Stimulated activated CD8-positive, alpha-beta memory T cell treated with anti-CD3 and anti-CD28 coated beads, Interleukin-7, amount 100 ng/mL, for 1 hour (primary cell): ENCODE measurements around the gene EFL1.
"Not testable (repeated sequence)": the region's sequence is repeated elsewhere in the genome, so short reads cannot be mapped to it uniquely, and the experiment has no call there.

Source experiments
- DNase-seq, 2 donors: peaks; one replicate each; pipeline ENCODE4 v3.0.0-alpha.2; 2020; ENCODE audit warnings: low read depth in 2 of 2

The EFL1 gene

GRCh38 chr15:82262422-82263026 lies at the start of gene EFL1, which contains the start of gene SAXO2:
EFL1 (minus strand) TSS chr15:82262734; CDS start chr15:82261778, 956 bp downstream.
SAXO2 (plus strand) TSS chr15:82262818; CDS start chr15:82262880, 62 bp downstream.
- DNase-seq: peak; percentile 70 to 85

GRCh38 chr15:82311321-82311720 lies 48.8 kb upstream of the EFL1 start:
- DNase-seq: not testable (repeated sequence)

DNA sequence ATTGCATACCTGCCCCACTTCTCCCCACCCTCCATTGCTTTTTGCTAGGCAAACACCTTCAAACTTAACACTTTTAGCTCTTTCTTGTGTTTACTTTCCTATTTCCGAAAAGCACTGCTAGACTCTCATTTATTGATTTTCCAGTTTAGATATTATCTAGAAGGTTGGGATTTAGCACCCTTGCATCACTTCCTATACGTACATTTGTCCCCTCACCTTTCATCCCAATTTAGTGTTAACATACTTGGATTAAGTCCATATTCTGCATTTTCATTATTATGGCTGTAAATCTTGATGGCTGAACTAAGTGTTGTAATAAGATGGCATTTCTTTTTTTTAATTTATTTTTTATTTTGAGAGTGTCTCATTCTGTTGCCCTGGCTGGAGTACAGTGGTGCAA lies 47.3 kb upstream of the EFL1 start:
- no peak for DNase-seq

DNA sequence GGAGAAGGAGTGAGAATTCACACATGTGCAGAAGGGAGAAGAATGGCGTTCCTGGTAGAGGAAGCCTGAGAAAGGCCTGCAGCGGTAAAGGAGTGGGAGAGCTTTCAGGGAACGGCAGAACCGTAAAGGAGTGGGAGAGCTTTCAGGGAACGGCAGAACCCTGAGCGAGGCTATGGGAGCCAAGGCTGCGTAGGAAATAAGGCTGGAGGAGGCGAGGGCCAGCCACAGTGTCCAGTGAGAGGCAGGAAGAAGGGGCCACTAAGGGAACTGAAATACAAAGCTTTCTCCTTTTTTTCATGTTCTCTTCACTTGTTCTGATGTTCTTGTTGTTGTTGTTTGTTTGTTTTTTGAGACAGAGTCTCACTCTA lies 45.2 kb upstream of the EFL1 start:
- DNase-seq: no peak

- no peak for DNase-seq
Measured at GRCh38 chr15:82306791-82307713, 44.5 kb upstream of the EFL1 start.

DNA sequence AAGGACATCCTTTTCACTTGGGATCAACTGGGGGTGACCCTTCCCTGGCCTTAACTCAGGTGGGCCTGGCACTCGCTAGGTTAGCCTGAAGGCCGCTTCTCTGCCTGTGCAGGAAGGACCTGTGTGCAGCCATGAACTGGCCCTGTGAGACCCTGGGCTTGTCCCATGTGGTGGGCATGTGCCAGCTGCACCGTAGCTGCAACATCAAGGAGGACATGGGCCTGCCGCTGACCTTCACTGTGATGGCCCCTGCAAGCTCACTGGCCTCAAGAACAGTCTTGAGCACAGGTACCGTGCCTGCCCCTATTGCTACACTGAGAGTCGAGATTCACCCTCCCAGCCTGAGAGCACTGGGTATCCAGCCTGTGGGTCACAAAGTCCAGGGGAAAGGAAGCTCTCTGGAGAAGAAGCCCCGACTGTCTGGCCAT lies 43.1 kb upstream of the EFL1 start:
- no peak for DNase-seq

GRCh38 chr15:82304778-82305090 lies 42.2 kb upstream of the EFL1 start:
- no peak for DNase-seq

- no peak for DNase-seq
Measured at GRCh38 chr15:82303956-82304777, 41.6 kb upstream of the EFL1 start.

DNA sequence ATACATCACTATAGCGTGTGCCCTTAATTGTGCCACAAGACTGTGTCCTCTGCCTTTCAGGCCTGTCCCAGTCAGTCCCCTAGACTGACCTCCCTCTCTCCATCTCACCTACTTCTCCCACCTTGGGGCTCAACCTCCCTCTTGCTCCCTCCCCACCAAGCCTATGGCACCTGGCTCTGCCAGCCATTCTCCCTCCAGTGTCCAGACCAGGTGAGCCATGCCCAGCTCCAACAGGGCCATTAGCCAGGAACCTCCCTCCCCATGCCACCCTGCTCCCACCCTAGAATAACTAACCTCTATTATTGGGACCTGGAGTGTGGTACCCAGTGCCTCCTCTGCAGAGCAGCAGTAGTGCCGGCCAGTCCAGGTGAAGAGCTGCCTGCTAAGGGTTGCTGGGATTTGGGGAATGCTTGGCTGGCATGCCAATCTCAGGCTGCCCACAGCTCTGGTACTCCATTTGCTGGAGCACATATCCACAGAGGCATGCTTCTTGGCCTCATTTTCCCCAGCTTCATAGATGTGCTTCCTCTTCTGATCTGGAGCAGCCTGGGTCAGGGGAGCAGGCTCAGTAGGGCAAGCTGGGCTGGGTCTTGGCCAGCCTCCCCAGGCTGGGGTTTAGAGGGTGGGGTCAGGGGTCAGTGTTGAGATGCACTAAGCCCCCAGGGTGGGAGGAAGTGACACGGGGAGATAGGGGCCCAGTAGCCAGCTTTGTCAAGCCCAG lies 38.9 kb upstream of the EFL1 start:
- no peak for DNase-seq

- no peak for DNase-seq
Measured at GRCh38 chr15:82300883-82301282, 38.3 kb upstream of the EFL1 start.

- not testable (repeated sequence) for DNase-seq
Measured at GRCh38 chr15:82300326-82300725, 37.8 kb upstream of the EFL1 start.

DNA sequence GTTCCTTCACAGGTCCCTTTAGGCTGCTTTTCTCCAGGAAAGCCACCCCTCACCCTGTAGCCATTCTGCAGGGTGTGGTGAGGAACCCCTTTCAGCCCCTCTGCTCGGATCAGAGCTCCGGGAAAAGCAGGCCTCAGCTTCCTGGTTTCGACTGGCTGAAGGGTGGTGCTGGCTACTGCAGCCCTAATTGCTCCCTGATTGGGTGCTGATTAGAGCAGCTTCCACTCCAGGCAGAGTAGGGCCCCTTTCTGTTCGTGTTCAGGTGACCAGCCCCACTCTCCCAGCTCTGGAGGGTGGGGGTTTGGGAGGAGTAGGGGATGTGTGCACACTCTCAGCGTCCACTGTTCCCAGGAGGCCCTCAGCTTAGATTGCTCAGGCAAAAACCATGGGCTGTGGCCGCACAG lies 37.0 kb upstream of the EFL1 start:
- DNase-seq: not testable (repeated sequence)

GRCh38 chr15:82298520-82298919 lies 36.0 kb upstream of the EFL1 start:
- DNase-seq: peak in 1 of 2 donors; percentile 30

DNA sequence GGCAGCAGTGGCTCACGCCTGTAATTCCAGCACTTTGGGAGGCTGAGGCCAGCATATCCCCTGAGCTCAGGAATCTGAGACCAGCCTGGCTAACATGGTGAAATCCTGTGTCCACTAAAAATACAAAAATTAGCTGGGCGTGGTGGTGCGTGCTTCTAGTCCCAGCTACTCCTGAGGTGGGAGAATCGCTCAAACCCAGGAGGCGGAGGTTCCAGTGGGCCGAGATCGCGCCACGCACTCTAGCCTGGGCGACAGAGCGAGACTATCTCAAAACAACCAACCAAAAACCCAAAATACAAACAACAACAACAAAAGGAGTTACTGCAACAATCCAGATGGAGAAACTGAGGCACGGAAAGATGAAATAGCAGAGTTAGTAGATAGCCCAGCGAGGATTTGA lies 35.5 kb upstream of the EFL1 start:
- no peak for DNase-seq

DNA sequence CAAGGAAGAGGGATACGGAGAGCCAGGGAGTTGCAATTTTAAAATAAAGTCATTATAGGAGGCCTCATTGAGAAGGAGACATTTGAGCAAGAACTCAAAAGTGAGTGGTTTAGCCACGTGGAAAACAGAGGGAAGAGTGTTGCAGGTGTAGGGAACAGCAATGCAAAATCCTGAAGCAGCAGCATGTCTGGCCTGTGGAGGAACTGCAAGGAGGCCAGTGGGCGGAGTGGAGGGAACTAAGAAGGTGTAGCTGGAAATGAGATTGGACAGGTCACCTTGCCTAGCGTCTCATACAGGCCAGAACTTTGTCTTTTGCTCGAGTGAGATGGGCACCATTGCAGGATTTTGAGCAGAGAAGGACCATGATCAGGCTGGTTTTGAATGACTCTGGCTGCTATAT lies 35.0 kb upstream of the EFL1 start:
- no peak for DNase-seq

DNA sequence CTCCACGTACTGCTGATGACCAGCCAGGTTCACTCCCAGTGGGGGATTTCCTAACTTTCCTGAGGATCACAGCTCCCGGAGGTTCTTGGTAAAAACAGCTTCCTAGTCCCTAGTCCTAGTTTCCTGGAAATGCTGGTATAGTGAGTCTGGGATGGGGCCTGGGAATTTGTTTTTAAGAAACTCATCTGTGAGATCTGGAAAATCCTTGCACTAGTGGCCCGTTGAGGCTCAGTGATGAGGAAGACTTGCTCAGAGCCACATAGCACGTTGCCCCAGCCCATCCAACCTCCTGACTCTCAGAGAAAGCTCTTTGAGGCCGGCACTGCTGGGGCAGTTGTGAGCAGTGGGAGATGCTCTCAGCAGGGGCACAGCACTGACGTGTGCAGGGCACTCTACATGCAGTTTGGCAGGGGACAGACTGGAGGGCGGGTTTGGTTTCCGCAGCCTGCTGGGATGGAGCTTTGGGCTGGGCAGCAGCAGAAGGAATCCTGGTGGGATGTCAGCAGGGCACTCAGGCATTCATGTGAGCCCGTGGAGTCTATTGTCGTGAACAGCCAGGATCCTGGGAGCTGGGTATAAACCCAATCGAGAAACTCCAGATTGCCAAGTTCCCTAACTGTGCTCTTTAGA lies 31.6 kb upstream of the EFL1 start:
- no peak for DNase-seq

DNA sequence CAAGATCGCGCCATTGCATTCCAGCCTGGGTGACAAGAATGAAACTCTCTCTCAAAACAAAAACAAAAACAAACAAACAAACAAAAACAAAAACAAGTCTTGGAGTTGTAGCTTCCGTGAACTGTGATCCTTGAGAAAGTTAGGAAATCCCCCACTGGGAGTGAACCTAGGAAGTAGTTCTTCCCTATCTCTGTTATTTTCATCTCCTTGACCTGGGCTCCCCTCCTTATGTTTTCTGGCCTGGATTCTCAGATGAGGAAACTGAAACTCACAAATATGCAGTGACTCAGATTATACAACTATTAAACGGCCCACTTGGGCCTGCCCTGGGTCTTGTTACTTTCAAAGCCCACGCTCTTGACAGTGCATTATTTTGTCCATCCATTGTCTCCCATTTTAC lies 29.7 kb upstream of the EFL1 start:
- DNase-seq: no peak

- DNase-seq: not testable (repeated sequence)
Measured at GRCh38 chr15:82288202-82288601, 25.7 kb upstream of the EFL1 start.

DNA sequence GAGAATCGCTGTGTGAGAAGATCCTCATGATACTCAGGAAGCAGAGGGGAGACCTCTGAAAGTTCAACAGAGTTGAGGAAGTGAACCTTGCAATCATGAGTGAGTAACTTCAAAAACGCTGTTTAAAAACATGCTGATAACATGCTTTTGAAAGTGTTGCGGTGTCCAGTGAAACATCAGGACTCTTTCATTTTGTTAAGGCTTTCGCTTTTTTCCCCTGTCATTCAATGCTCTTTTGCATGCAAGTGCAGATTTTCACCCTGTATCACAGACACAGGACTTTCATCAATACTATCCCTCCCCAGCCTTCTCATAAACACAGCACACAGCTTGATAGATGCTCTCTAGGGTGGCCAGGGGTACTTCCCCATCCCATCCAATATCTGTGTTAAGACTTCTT lies 23.9 kb upstream of the EFL1 start:
- not testable (repeated sequence) for DNase-seq

DNA sequence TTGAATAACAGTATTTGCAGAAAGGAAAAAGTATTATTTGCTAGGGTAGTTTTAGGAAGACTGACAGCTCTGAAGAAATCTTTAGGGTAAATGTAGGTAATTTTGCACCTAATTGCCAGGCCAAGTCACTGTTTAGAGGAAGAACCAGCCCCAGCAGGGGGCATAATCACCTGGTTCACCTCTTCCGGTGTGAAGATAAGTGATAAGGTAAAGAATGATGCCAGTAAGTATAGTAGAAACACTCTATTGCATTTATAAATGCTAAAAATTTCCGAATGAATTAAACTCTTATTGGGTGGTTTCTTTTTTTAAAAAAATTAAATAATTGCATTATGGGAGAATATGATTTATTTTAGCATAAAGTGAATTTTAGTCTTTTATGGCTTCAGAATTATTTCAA lies 21.8 kb upstream of the EFL1 start:
- not testable (repeated sequence) for DNase-seq

GRCh38 chr15:82282386-82282785 lies 19.9 kb upstream of the EFL1 start:
- not testable (repeated sequence) for DNase-seq
